HUDEP-2 (cell line): ENCODE results near the gene DIAPH1.
A peak's percentile ranks its signal among the peaks of the same experiment; 100 is the strongest.
"Not testable (repeated sequence)": the region's sequence is repeated elsewhere in the genome, so short reads cannot be mapped to it uniquely, and the experiment has no call there.

Experiments
- DNase-seq, 76 experiments: peaks; one replicate each; lab custom pipeline; 2025; ENCODE audit not compliant: unreplicated experiment in 76 of 76; lab: John Stamatoyannopoulos, UW

Gene DIAPH1

GRCh38 chr5:141615991-141616720 is 2.6 kb downstream of the DIAPH1 start:
- DNase-seq, result peak in 1 of 76 experiments; percentile 9

- DNase-seq, result no peak
These were observed 5.5 kb downstream of the DIAPH1 start for GRCh38 chr5:141613344-141613743.

GRCh38 chr5:141611289-141611688 is 7.5 kb downstream of the DIAPH1 start:
- no peak for DNase-seq

GRCh38 chr5:141609921-141610320 is 8.9 kb downstream of the DIAPH1 start:
- not testable (repeated sequence) for DNase-seq

GRCh38 chr5:141609044-141609443 is 9.8 kb downstream of the DIAPH1 start:
- DNase-seq, result no peak

GRCh38 chr5:141608557-141608956 is 10.2 kb downstream of the DIAPH1 start:
- no peak for DNase-seq

- no peak for DNase-seq
These were observed 10.8 kb downstream of the DIAPH1 start for GRCh38 chr5:141608046-141608445.

GRCh38 chr5:141605523-141606277 is 13.1 kb downstream of the DIAPH1 start:
- peak in 70 of 76 experiments; percentile 4 to 88 (median 63) for DNase-seq

GRCh38 chr5:141603923-141604717 is 14.7 kb downstream of the DIAPH1 start:
- peak in 45 of 76 experiments; percentile 1 to 67 (median 27) for DNase-seq

GRCh38 chr5:141602606-141603005 is 16.2 kb downstream of the DIAPH1 start:
- DNase-seq, result no peak

GRCh38 chr5:141598391-141599345 is 20.1 kb downstream of the DIAPH1 start:
- DNase-seq, result no peak

GRCh38 chr5:141597814-141598213 is 21.0 kb downstream of the DIAPH1 start:
- DNase-seq, result no peak

GRCh38 chr5:141597394-141597793 is 21.4 kb downstream of the DIAPH1 start:
- no peak for DNase-seq

GRCh38 chr5:141596867-141597266 is 21.9 kb downstream of the DIAPH1 start:
- DNase-seq, result no peak

- no peak for DNase-seq
These were observed 28.7 kb downstream of the DIAPH1 start for GRCh38 chr5:141590127-141590526.

GRCh38 chr5:141586246-141586645 is 32.6 kb downstream of the DIAPH1 start:
- DNase-seq, result no peak

- DNase-seq, result no peak
These were observed 33.2 kb downstream of the DIAPH1 start for GRCh38 chr5:141585594-141585993.

- no peak for DNase-seq
These were observed 44.7 kb downstream of the DIAPH1 start for GRCh38 chr5:141574122-141574510.

GRCh38 chr5:141573489-141574121 is 45.2 kb downstream of the DIAPH1 start:
- no peak for DNase-seq

- DNase-seq, result no peak
These were observed 48.1 kb downstream of the DIAPH1 start for GRCh38 chr5:141570655-141571054.
